Measurements from ENCODE around the gene MSANTD2.
A peak's percentile ranks its signal among the peaks of the same experiment; 100 is the strongest.

Gene MSANTD2

GRCh38 chr11:124753205-124753604 is 47.0 kb downstream of the MSANTD2 start:
- DNase-seq (ENCODE audit: low read depth in 3 of 3): no peak

GRCh38 chr11:124752471-124753102 is 47.6 kb downstream of the MSANTD2 start:
- no peak for DNase-seq (ENCODE audit: low read depth in 3 of 3)

DNA sequence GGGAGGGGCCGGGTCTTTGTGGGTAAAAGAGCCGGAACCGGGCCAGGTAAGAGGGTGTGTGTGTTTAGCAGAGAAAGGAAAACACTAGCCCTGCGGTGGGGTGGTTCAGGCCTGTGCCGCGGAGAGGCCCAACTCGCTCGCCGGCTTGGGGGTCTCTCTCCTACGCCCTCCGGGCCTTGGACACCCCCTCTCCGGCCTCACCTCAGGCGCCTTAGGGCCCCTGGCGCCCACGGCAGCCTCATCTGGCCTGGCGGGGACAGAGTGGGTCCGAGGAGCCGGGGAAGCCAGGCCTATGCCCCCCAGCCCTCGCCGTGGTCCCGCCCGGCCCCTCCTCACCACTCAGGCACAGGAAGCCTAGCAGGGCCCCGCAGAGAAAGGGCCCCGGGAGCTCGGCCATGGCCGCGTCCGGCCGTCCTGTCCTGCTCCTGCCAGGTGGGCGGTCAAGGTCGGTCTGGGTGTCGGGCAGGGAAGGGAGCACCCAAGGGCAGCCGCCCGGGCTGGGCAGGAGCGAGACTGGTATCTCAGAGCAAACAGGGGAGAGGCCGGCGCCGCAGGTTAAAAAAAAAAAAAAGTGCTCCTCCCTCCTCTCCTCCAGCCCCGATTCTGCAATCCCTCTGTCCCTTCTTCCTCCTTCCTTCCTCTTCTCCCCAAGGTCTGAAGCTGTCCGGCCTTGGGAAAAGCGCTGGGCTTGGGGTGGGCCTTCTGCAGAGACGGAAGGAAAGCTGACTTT is 48.3 kb downstream of the MSANTD2 start, which contains the start of gene VSIG2:
TSS of gene VSIG2 (minus strand) at position 515 of the 730 bp plus-strand sequence. CDS start at position 397, 118 bp downstream.
- no peak for DNase-seq (ENCODE audit: low read depth in 3 of 3)

DNA sequence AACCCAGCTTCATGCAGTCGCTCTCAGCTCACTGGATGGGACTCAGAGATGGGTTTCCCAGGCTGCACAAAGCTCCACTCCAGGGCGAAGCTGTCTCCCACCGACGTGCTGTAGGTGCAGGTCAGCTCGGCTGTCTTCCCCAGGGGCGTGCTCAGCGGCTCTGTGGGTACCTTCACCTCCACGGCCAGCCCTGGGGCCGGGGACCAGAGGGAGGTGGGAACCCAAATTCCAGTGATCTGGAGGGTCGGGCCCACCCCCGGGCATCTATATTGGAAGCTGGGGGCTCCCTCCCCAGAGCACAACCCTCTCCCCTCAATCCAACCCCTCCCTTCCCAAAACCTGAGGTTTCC is 48.8 kb downstream of the MSANTD2 start:
- no peak for DNase-seq (ENCODE audit: low read depth in 3 of 3)

DNA sequence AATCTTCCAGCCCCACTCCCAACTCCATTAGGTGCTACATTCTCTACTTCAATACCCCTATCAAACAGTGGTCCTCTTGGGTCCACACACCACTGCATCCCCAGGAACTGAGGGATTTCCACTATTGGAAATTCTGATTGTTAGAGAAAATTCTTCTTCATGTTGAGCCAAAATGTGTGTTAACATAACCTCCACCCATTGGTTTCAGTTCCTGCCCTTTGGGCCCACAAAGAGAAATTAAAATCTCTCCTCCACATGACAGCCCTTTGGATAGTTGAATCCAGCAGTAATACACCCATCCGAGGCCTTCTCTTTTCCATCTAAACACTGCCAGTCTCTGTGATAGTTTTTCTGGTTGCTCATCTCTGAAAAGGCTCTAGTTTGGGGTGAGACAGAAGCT is 50.3 kb downstream of the MSANTD2 start:
- no peak for DNase-seq (ENCODE audit: low read depth in 3 of 3)

GRCh38 chr11:124748481-124749343 is 51.5 kb downstream of the MSANTD2 start:
- DNase-seq (ENCODE audit: low read depth in 3 of 3): no peak

DNA sequence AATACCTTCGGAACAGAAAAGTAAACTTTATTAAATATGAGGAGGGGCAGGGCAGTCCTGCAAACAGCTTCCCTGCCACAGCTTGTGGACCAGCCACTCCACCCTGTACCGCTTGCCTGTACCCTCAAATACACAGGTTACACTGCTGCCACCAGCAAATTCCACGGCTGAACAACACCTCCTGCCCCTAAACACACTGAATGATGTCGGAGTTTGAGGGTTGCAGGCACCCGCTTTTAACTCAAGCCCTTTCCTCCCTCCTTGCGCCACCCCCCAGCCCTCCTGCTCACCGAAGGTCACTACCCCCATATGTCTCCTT is 52.1 kb downstream of the MSANTD2 start:
- DNase-seq (ENCODE audit: low read depth in 3 of 3): no peak

GRCh38 chr11:124747406-124748099 is 52.7 kb downstream of the MSANTD2 start:
- no peak for DNase-seq (ENCODE audit: low read depth in 3 of 3)

DNA sequence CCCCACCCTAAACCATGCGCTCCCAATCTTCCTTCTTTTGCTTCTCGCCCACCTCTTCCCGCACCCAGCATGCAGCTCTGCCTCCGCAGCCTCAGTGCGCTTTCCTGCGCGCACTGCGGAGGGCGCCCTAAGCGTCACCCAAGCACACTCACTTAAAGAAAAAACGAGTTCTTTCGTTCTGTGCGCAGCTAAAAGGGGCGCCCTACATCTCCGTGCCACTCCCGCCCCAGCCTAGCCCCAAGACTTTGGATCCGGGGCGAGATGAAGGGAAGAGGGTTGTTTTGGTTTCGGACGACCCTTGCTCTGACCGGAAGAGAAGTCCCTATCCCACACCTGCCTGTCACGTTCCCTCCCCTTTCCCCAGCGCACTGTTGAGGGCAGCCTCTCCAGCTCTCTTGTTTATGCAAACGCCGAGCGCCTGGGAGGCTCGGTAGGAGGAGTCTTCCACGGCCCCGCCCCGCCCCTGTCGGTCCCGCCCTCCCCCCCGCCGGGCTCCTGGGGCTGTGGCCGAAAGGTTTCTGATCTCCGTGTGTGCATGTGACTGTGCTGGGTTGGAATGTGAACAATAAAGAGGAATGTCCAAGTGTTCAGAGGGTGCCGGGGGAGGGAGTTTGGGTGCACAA is 53.5 kb downstream of the MSANTD2 start:
- DNase-seq (ENCODE audit: low read depth in 3 of 3): peak; percentile 58 to 70 (median 66)

DNA sequence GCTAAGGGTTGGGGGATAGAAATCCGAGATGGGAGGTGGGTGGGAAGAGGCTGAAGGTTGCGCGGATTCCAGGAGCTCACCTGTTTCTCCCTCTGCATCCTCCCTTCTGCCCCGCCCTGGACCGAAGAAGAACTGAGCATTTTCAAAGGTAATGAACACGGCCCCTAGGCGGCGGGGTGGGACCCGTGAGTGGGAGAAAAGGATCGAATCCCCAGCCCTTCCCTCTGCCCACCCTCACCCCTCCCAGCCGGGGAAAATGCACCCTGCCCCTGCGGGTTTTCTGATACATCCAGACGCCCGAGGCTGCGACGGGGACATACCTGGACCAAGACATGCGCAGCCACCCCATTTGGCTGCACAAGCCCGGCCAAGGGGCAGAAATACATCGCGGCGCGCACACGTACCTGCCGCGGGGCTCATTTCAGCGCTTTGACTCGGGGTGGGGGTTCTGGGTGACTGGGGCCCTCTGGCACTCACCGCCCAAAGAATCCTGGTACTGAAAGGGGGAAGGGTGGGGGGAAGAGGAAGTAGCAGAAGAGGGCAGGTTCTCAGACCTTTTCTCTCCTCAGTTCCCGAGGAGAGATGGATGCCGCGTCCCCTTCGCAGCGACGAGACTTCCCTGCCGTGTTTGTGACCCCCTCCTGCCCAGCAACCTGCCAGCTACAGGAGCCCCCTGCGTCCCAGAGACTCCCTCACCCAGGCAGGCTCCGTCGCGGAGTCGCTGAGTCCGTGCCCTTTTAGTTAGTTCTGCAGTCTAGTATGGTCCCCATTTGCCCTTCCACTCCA is 54.2 kb downstream of the MSANTD2 start:
- DNase-seq (ENCODE audit: low read depth in 3 of 3): peak in 1 of 3 experiments; percentile 23

DNA sequence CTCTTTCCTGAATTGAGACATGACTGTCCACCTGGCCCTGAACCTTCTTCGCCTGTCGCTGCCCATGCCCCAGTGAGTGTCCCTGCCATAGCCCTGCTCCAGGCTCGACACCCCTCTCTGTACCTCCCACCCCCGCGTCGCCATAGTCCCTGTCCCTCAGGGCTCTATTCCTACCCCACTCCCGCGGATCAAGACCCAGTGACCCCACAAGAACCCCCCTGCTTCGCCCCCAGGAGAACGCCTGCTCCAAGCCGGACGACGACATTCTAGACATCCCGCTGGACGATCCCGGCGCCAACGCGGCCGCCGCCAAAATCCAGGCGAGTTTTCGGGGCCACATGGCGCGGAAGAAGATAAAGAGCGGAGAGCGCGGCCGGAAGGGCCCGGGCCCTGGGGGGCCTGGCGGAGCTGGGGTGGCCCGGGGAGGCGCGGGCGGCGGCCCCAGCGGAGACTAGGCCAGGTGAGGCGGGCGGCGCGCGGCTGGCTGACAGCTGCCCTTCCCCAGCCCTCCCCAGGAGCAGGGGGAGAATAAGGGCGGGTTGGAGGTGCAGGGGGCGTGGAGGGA is 54.9 kb downstream of the MSANTD2 start:
- DNase-seq (ENCODE audit: low read depth in 3 of 3): no peak

DNA sequence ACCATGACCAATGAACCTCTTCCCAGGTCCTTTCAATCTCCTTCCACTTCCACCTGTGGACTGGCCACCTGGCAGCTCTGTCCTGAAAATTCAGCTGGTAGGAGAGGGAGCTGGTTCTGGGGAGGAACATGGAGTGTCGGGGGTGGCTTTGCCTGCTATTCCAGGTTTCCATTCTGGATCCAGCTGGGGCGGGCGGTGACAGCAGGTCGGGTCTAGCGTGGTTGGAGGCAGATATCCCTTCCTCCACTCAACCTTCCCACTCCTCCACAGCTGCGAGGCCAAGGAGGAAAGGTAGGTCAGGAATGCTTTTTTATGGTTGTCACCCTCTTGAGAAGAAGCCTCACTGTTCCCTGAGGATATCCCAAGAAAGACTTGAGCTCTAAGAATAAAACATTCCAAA is 57.2 kb downstream of the MSANTD2 start:
- DNase-seq (ENCODE audit: low read depth in 3 of 3): no peak

- DNase-seq (ENCODE audit: low read depth in 3 of 3): no peak
Measured at GRCh38 chr11:124742555-124742954, 57.7 kb downstream of the MSANTD2 start.

GRCh38 chr11:124740277-124740882 is 59.8 kb downstream of the MSANTD2 start:
- DNase-seq (ENCODE audit: low read depth in 3 of 3): no peak

GRCh38 chr11:124739479-124740276 is 60.5 kb downstream of the MSANTD2 start, which contains the start of gene NRGN:
Gene NRGN, plus strand, starts transcription at chr11:124739942. Its CDS starts 143 bp downstream, at chr11:124740085.
- DNase-seq (ENCODE audit: low read depth in 3 of 3): peak; percentile 64 to 71 (median 70)

DNA sequence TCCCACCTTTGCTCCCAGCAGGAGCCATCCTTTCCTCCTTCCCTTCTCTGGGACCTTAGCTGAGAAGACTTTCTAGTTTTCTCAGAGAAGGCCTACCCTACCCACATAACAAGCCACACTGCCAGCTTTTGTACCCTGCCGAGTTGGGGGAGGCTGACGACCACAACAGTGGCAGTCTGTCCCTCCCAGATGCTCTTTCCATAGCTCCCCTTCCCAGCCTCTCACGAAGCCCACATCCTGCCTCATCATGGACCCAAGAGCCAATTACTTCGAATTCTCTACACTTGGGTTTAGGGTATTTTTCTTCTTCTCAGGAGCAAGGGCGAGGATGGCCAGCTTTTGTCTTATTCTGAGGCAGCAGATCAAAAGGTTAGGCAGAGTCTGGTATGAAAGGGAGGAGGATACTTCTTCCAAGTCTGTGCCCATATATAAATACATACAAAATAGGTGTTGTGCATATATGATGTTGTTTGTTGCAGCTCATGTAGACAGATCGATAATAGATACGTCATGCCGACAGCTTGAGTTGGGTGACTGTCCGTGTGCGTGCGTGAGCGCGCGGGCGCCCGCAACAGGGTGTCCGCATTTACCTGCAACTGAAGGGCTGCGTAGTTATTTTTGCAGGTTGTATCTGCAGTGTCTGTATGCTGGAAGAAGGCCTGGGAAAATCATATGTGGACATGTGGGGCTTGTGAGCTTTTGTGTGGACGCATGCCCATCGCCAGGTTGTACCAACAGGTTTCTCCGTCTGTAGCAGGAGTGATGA is 61.3 kb downstream of the MSANTD2 start:
- no peak for DNase-seq (ENCODE audit: low read depth in 3 of 3)

DNA sequence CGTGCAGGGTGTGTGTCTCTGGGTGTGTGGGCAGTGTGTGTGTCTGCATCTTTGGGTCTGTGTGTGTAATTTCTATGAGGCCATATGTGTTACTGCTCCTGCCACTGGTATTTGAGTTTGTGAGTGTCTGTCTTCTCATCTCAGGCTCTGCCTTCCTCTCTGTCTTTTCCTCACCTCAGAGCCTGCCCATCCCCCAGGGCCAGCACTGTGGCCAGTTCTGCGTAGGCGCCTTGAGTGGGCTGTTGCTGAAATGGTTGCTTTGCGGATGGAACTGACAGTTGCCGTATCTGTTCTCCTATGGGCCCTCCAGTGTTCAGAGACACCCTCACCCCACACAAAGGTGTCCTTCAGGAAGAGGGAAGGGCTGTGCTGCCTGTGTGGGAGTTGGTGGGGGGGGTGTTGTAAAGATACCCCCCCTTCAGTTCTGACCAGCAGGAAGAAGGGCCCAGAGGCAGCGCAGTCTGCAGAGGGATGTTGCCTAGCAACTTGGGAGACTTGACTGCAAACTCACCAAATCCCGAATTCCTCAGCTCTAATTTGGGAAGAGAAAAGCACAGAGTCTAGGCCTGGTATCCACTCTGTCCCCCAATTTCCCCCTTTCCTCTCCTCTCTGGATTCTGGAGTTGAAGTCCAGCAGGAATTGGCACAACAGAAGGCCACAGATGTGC is 62.4 kb downstream of the MSANTD2 start:
- no peak for DNase-seq (ENCODE audit: low read depth in 3 of 3)

DNA sequence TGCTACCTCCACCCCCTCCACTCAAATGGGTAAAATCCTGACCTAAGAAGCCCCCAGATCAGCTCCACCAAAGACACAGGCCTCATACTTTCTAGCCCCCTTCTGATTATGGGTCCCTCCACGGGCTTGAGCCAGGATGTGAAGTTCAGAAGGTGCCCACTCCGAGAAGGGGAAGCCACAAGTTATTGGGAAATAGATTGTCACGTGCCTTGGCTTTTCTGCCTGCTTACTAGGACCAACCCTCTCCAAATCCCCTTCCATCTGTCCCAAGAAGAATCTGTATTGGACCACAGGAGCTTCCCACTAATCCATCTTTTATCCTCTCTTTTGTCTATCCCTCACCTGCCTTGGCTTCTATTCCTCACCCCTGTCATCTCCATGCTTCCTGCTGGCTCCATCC is 63.5 kb downstream of the MSANTD2 start:
- DNase-seq (ENCODE audit: low read depth in 3 of 3): no peak

Measured in stimulated activated CD4-positive, alpha-beta T cell treated with anti-CD3 and anti-CD28 coated beads, TNF-alpha, amount 100 ng/mL, for 4 hours (primary cell).